Erythroblast (primary cell): Measurements from ENCODE around the gene RCAN1.

Experiments
- GATA1 ChIP-seq: IDR thresholded peaks from 2 replicates; pipeline ENCODE4 v1.6.1; 2011; ENCODE audit warnings: low read depth, mild to moderate bottlenecking, control low read depth, low read length, moderate library complexity
- POLR2A ChIP-seq: IDR thresholded peaks from 2 replicates; pipeline ENCODE4 v1.6.1; 2011; ENCODE audit warnings: mild to moderate bottlenecking, low read length

DNA sequence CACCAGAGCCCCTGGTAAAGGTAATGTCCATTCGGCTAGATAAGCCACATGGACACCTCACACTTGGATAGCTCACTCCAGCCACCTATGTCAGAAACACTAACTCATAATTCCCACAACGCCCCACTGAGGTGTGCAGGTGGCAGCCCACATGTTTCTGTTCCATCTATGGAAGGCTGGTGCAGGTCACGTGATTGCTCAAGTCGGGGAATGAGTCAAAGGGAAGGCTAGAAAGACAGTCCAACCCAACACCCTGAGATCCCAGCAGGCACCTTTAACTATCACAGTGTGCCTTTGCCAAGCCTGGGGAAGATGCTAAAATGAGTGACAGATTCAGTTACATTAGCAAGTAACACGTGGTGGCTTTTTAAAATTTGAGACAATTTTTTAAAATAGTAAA, 57.7 kb downstream of the RCAN1 start:
- TF ChIP-seq POLR2A: no peak
- TF ChIP-seq GATA1: no peak
